K562 (cell line): ENCODE results near the gene RBMS1. TPM values are rescaled to one million over a fixed set of nuclear protein-coding genes. Genes with fewer than 3 reads are reported as not detected.

Experiments used
- ATAC-seq: fragments of 200-7000 bp; cut with Tn5 transposase; 3 replicates; pipeline ENCODE4 v1.9.1; 2020; ENCODE audit warnings: moderate library complexity
- BruUV-seq: library from RNA; stranded (reverse); fragments of 400-500 nt; replicated peaks from 2 replicates; lab custom pipeline; 2021; lab: Mats Ljungman, UMichigan
- CTCF ChIA-PET: fragments of 300-600 bp; formaldehyde crosslinking; extraction: SDS; loops from one replicate; lab custom pipeline; 2021; ENCODE audit warnings: low intra/inter-chr PET ratio; lab: Yijun Ruan, JAX
- POLR2A ChIA-PET: fragments of 300-600, 350-650 bp; sonication (Branson Sonifier 250); formaldehyde crosslinking; extraction: SDS; loops from one replicate; lab custom pipeline; 2021; ENCODE audit warnings: antibody characterized with exemption, inconsistent platforms; lab: Yijun Ruan, JAX
- DNase-seq, 4 experiments: peaks; one replicate each; pipeline versions ENCODE4 v3.0.0 to v3.0.0-alpha.2; 2011 to 2018; ENCODE audit warnings: low spot score in 3 of 4, mixed read lengths in 3 of 4; ENCODE audit errors: extremely low read depth in 1 of 4
- FAIRE-seq: peaks from 2 replicates; lab custom pipeline; 2011; peaks lifted over from hg19 to GRCh38; lab: Jason Lieb, UNC
- H2AFZ ChIP-seq: 2 replicates; pipeline ENCODE4 v1.6.0; 2011; ENCODE audit warnings: low read depth, low read length, control low read depth, inconsistent platforms
- H3K27ac ChIP-seq: fragments of 200-600 bp; 3 replicates; pipeline ENCODE4 v1.8.0; 2011; ENCODE audit warnings: low read depth, mild to moderate bottlenecking, control low read depth, inconsistent platforms, low read length, moderate library complexity, mixed read lengths; ENCODE audit errors: extremely low read depth
- H3K27me3 ChIP-seq, 2 experiments: fragments of 300-600 bp in 1 of 2; 2 replicates in 1 of 2; 3 replicates in 1 of 2; pipeline versions ENCODE4 v1.6.0 to v1.8.0; 2011; ENCODE audit warnings: inconsistent platforms in 2 of 2, low read length in 2 of 2, mild to moderate bottlenecking in 1 of 2, mixed read lengths in 1 of 2, moderate library complexity in 1 of 2; ENCODE audit not compliant: control insufficient read depth in 2 of 2, insufficient read depth in 2 of 2
- H3K36me3 ChIP-seq: fragments of 300-600 bp; 3 replicates; pipeline ENCODE4 v1.8.0; 2011; ENCODE audit warnings: mild to moderate bottlenecking, low read length, inconsistent platforms; ENCODE audit not compliant: control insufficient read depth, insufficient read depth
- H3K4me1 ChIP-seq, 2 experiments: fragments of 200-600 bp in 1 of 2; replicated peaks in 1 of 2; 2 replicates in 1 of 2; 3 replicates in 1 of 2; pipeline versions ENCODE4 v1.5.1 to v1.8.0; 2011; ENCODE audit warnings: inconsistent platforms in 2 of 2, low read length in 2 of 2, mild to moderate bottlenecking in 1 of 2, mixed read lengths in 1 of 2, moderate library complexity in 1 of 2; ENCODE audit not compliant: control insufficient read depth in 2 of 2, insufficient read depth in 2 of 2
- H3K4me2 ChIP-seq: 2 replicates; pipeline ENCODE4 v1.6.1; 2011; ENCODE audit warnings: low read length, control low read depth, inconsistent platforms, mixed read lengths; ENCODE audit not compliant: insufficient read depth
- H3K4me3 ChIP-seq: fragments of 200-600 bp; sonication (generic), shearing (Covaris generic); 2 replicates; pipeline ENCODE4 v1.5.1; 2016; ENCODE audit warnings: control low read depth, inconsistent platforms
- H3K79me2 ChIP-seq: fragments of 200-600 bp; 3 replicates; pipeline ENCODE4 v1.8.0; 2011; ENCODE audit warnings: low read length, inconsistent platforms; ENCODE audit not compliant: control insufficient read depth, insufficient read depth
- H3K9ac ChIP-seq, 2 experiments: 2 replicates each; pipeline versions ENCODE4 v1.6.0 to v1.6.1; 2011; ENCODE audit warnings: low read depth in 2 of 2, low read length in 2 of 2, control low read depth in 1 of 2, inconsistent platforms in 1 of 2, mild to moderate bottlenecking in 1 of 2, mixed read lengths in 1 of 2; ENCODE audit not compliant: insufficient read depth in 1 of 2
- H3K9me1 ChIP-seq: one replicate; pipeline ENCODE4 v1.6.0; 2011; ENCODE audit warnings: inconsistent platforms, mild to moderate bottlenecking, low read length, moderate library complexity; ENCODE audit not compliant: control insufficient read depth, insufficient read depth
- H3K9me3 ChIP-seq: replicated peaks from 2 replicates; pipeline ENCODE4 v1.5.1; 2011; ENCODE audit warnings: low read depth, low read length, inconsistent platforms; ENCODE audit not compliant: control insufficient read depth, insufficient read depth
- H4K20me1 ChIP-seq: replicated peaks from 2 replicates; pipeline ENCODE4 v1.6.1; 2011; ENCODE audit warnings: low read length, inconsistent platforms, mixed read lengths; ENCODE audit not compliant: control insufficient read depth, insufficient read depth
- CBX2 ChIP-seq: fragments of 200-600 bp; sonication (generic); IDR thresholded peaks from one replicate; pipeline ENCODE4 v1.6.1; 2012; ENCODE audit warnings: mild to moderate bottlenecking, low read length, inconsistent platforms; ENCODE audit not compliant: insufficient read depth, poor library complexity, severe bottlenecking
- MXI1 ChIP-seq: IDR thresholded peaks from 2 replicates; pipeline ENCODE4 v1.6.1; 2011; ENCODE audit warnings: low read depth, mild to moderate bottlenecking, improper control_type of control experiment, low read length
- NR2C2 ChIP-seq, 2 experiments: fragments of 200-800 bp in 1 of 2; sonication (Bioruptor generic) in 1 of 2; sonication (generic) in 1 of 2; formaldehyde crosslinking in 1 of 2; IDR thresholded peaks; 2 replicates each; pipeline versions ENCODE4 v1.6.1 to v1.8.0; 2016 to 2022; ENCODE audit warnings: mild to moderate bottlenecking in 1 of 2, missing compliant biosample characterization in 1 of 2, missing genetic modification characterization in 1 of 2, missing genetic modification reagents in 1 of 2
- SETDB1 ChIP-seq: IDR thresholded peaks from one replicate; pipeline ENCODE4 v1.6.1; 2012; ENCODE audit warnings: low read length, control low read depth, inconsistent platforms
- SMAD4 ChIP-seq: fragments of 250-450 bp; sonication (Bioruptor Pico); conservative IDR thresholded peaks from 2 replicates; pipeline ENCODE4 v1.8.0; 2021; ENCODE audit warnings: inconsistent platforms, mild to moderate bottlenecking, moderate library complexity
- TEAD2 ChIP-seq: fragments of 450-650 bp; IDR thresholded peaks from 2 replicates; pipeline ENCODE4 v1.6.1; 2016; ENCODE audit warnings: missing genetic modification characterization, control low read depth, missing compliant biosample characterization
- ZFPM2 ChIP-seq: fragments of 250-450 bp; sonication (Bioruptor Pico); IDR thresholded peaks from 2 replicates; pipeline ENCODE4 v1.5.1; 2022; ENCODE audit warnings: mild to moderate bottlenecking
- ZNF143 ChIP-seq: sonication (generic); formaldehyde crosslinking; IDR thresholded peaks from 2 replicates; pipeline ENCODE4 v1.9.0; 2022; ENCODE audit warnings: mild to moderate bottlenecking, missing genetic modification reagents
- WGBS: fragments of 100-300 bp; shearing (Covaris generic); methylation state at CpG from one replicate; pipeline ENCODE4 v1.1.6; 2016; ENCODE audit warnings: low coverage, mixed read lengths; ENCODE audit not compliant: insufficient coverage; ENCODE audit errors: missing lambda C conversion rate; 5-methylcytosine and 5-hydroxymethylcytosine counted together
- in situ Hi-C: fragments of 300-500 bp; cut with MboI; formaldehyde crosslinking; loops from 4 replicates; pipeline ENCODE4 v1.15.0; 2018; ENCODE audit warnings: inconsistent platforms, mixed read lengths
- intact Hi-C: fragments of 100-400 bp; cut with micrococcal nuclease; formaldehyde crosslinking; loops from 2 replicates; pipeline ENCODE4 v1.14.2; 2022
- polyA plus RNA-seq, 8 experiments: library from polyadenylated mRNA; depleted of rRNA in 4 of 8; stranded (reverse) in 5 of 8; unstranded in 3 of 8; fragments of >200 nt; fragmentation: Nextera tagmentation in 2 of 8; fragmentation: Illumina TruSeq in 1 of 8; extraction: Ambion mirVana in 2 of 8; extraction: Trizol in 1 of 8; gene quantifications; 2 replicates each; pipeline versions ENCODE4 v1.2.1 to v1.2.3, GENCODE V29; 2011 to 2014; ENCODE audit warnings: inconsistent platforms in 1 of 8, missing spikeins in 1 of 8
- total RNA-seq, 7 experiments: library from RNA; depleted of rRNA in 6 of 7; stranded (reverse); fragments of >200 nt in 6 of 7; fragmentation: Illumina TruSeq in 2 of 7; extraction: Trizol in 2 of 7; gene quantifications; 2 replicates each; pipeline versions ENCODE4 v1.2.1 to v1.2.3, GENCODE V29; 2011 to 2021; ENCODE audit warnings: low replicate concordance in 1 of 7
- TF ChIP-seq, protein P1 (sequence below): fragments of 450-650 bp; formaldehyde crosslinking; IDR thresholded peaks from 2 replicates; pipeline ENCODE4 v1.4.0; 2020; ENCODE audit warnings: mild to moderate bottlenecking, moderate library complexity

Gene RBMS1
- total and polyA plus RNA-seq, 9 of the 15 experiments (the other 6 are each of a cell fraction or from before 2014, with no cell fraction given) = 0.04 to 0.31 (median 0.09) TPM; not detected in 6

DNA sequence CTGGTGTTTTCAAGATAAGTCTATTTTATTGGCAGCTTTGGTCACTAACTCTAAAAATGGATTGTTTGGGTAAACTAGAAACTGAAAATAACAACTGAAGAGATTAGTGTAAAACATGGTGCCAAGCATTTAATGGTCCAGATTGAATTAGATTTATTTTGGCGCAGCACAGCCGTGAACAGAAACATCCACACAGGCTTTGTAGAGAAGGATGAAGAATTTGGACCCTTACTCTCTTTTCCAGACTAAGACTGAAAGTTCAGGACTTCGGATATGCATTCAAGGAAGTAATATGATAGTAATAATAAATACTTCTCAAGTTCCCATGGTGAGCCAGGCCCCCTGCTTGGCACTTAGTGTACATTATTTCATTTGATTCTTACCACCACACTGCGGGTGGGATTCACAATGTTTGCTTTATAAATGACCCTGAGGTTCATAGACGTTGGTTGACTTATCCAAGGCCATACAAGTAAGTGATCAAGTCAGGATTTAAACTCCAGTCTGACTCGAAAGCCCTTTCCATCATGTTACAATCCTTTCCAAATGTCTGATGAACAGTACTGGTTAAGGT is 239.3 kb downstream of the RBMS1 start:
- Histone ChIP-seq H3K27me3 (no peaks in the 10 kb centered on the region), H2AFZ (no peak overlapping the region), H4K20me1 (no peaks in the 10 kb centered on the region), H3K9me1 (no peaks in the 10 kb centered on the region), H3K4me2 (no peak overlapping the region), H3K4me1 (no peaks in the 10 kb centered on the region), H3K27ac (no peak overlapping the region), H3K9ac (no peak overlapping the region), H3K4me3 (no peak overlapping the region), H3K9me3 (no peaks in the 10 kb centered on the region), H3K79me2 (no peaks in the 10 kb centered on the region), H3K36me3 (no peaks in the 10 kb centered on the region)
- ChIA-PET POLR2A (no interaction called here), CTCF (no interaction called here)
- BruUV-seq = no TSS peak
- DNase-seq (no peak), ATAC-seq (no peak), FAIRE-seq (no peak)
- intact Hi-C loops = loop anchor here (5.0 kb wide), 1 partner anchor 718 kb away; no protein-coding TSS in a partner anchor
- under 1% methylated on average over 6 of the region's 6 CpGs for WGBS
- in situ Hi-C loops = no loop called here
- no peak for TF ChIP-seq SETDB1

DNA sequence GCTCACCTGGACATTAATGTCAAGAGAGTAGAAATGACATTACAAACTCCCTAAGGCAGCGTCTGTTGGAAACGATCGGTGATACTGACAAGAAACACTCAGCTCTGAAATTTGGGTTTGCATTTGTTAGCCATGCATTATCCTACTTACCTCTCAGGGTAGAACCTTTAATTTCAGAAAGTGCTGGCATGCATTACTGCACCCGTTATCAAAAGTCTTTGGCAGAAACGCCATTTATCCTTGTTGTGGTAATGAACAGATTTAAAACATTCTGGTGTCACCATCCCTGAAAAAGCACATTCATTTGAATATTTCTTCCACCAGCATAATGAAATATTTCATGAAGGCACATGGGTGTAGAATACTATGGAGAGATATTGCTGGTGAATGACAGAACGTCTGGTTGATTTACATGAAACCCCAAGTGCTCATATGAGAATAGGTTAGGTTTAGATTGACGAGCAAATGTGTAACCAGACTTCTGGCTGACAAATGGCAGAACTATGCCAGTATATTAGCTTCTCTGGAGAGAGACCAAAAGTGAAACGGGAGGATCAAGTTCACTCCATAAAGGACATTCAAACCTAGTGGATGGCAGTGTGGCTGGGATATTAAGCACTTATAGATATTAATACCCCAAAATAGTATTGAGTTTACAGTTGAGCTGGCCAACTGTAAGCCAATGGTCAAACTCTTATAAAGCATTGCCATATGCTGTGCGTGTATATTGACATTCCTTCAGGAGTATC is 240.0 kb downstream of the RBMS1 start:
- POLR2A ChIA-PET = no interaction called here
- H3K27ac ChIP-seq = no peak overlapping the region
- ATAC-seq (no peak), FAIRE-seq (no peak), DNase-seq (no peak)
- no peaks in the 10 kb centered on the region for H3K27me3 ChIP-seq
- BruUV-seq = no TSS peak
- H3K9me1 ChIP-seq = no peaks in the 10 kb centered on the region
- intact Hi-C loops = loop anchor here (2.0 to 5.0 kb wide), 2 partner anchors 719 to 741 kb away; no protein-coding TSS in a partner anchor
- H3K4me2 ChIP-seq = no peak overlapping the region
- CTCF ChIA-PET = no interaction called here
- 3% methylated on average over 9 of the region's 9 CpGs for WGBS
- H3K9ac ChIP-seq = no peak overlapping the region
- H3K9me3 ChIP-seq = no peaks in the 10 kb centered on the region
- no peak overlapping the region for H2AFZ ChIP-seq
- no peak for TF ChIP-seq ZNF143 (CRISPR knock-in tag)
- TF ChIP-seq ZFPM2 (CRISPR knock-in tag) = no peak
- no peak for TF ChIP-seq SMAD4 (CRISPR knock-in tag)
- TF ChIP-seq MXI1 = no peak
- no peak for TF ChIP-seq CBX2
- TF ChIP-seq TEAD2 (tag) = no peak
- TF ChIP-seq, protein P1, sequence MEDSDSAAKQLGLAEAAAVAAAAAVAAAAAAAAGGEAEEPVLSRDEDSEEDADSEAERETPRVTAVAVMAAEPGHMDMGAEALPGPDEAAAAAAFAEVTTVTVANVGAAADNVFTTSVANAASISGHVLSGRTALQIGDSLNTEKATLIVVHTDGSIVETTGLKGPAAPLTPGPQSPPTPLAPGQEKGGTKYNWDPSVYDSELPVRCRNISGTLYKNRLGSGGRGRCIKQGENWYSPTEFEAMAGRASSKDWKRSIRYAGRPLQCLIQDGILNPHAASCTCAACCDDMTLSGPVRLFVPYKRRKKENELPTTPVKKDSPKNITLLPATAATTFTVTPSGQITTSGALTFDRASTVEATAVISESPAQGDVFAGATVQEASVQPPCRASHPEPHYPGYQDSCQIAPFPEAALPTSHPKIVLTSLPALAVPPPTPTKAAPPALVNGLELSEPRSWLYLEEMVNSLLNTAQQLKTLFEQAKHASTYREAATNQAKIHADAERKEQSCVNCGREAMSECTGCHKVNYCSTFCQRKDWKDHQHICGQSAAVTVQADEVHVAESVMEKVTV (CRISPR knock-in tag) = no peak
- TF ChIP-seq NR2C2 (CRISPR knock-in tag; IDR thresholded peaks at IDR 0.05) = no peak
- no peak for TF ChIP-seq NR2C2 (tag; IDR thresholded peaks at IDR 0.05)
- H4K20me1 ChIP-seq = no peaks in the 10 kb centered on the region
- no peaks in the 10 kb centered on the region for H3K79me2 ChIP-seq
- in situ Hi-C loops = no loop called here
- no peaks in the 10 kb centered on the region for H3K4me1 ChIP-seq
- H3K4me3 ChIP-seq = no peak overlapping the region
- no peaks in the 10 kb centered on the region for H3K36me3 ChIP-seq
